Activated naive CD4-positive, alpha-beta T cell treated with anti-CD3 and anti-CD28 coated beads, Interleukin-2, amount 50 U/mL, for 16 hours (primary cell): ENCODE results near the gene WNT7B.

Experiments
- DNase-seq: peaks from one replicate; pipeline ENCODE4 v3.0.0-alpha.2; 2020

WNT7B gene

GRCh38 chr22:45903355-45904135 is 73.4 kb downstream of the WNT7B start:
- DNase-seq = no peak

GRCh38 chr22:45897736-45898135 is 79.2 kb downstream of the WNT7B start:
- no peak for DNase-seq

GRCh38 chr22:45896964-45897538 is 79.9 kb downstream of the WNT7B start:
- DNase-seq = no peak

GRCh38 chr22:45896153-45896951 is 80.6 kb downstream of the WNT7B start:
- no peak for DNase-seq

- DNase-seq = no peak
These were observed 81.4 kb downstream of the WNT7B start for GRCh38 chr22:45895436-45896152.

GRCh38 chr22:45893516-45893915 is 83.4 kb downstream of the WNT7B start:
- DNase-seq = no peak

- DNase-seq = no peak
These were observed 84.1 kb downstream of the WNT7B start for GRCh38 chr22:45892681-45893461.

- no peak for DNase-seq
These were observed 84.9 kb downstream of the WNT7B start for GRCh38 chr22:45891996-45892621.

GRCh38 chr22:45891471-45891995 is 85.4 kb downstream of the WNT7B start:
- DNase-seq = no peak

GRCh38 chr22:45891021-45891421 is 85.9 kb downstream of the WNT7B start:
- no peak for DNase-seq

- DNase-seq = no peak
These were observed 86.7 kb downstream of the WNT7B start for GRCh38 chr22:45890351-45890635.

GRCh38 chr22:45889539-45890350 is 87.2 kb downstream of the WNT7B start:
- DNase-seq = no peak

- no peak for DNase-seq
These were observed 87.8 kb downstream of the WNT7B start for GRCh38 chr22:45889093-45889538.

- DNase-seq = no peak
These were observed 88.5 kb downstream of the WNT7B start for GRCh38 chr22:45888221-45889092.

GRCh38 chr22:45887202-45888131 is 89.5 kb downstream of the WNT7B start:
- DNase-seq = no peak

GRCh38 chr22:45886540-45886939 is 90.4 kb downstream of the WNT7B start:
- DNase-seq = no peak

- DNase-seq = no peak
These were observed 91.0 kb downstream of the WNT7B start for GRCh38 chr22:45885941-45886395.

- DNase-seq = peak; percentile 3
These were observed 91.7 kb downstream of the WNT7B start for GRCh38 chr22:45885171-45885840.
